Measurements from ENCODE around the gene PRPF40A. TPM values are rescaled to one million over a fixed set of nuclear protein-coding genes. Genes with fewer than 3 reads are reported as not detected.

PRPF40A gene
- total and polyA plus RNA-seq, 8 donors = 8.7 to 44.7 (median 26.1) TPM

DNA sequence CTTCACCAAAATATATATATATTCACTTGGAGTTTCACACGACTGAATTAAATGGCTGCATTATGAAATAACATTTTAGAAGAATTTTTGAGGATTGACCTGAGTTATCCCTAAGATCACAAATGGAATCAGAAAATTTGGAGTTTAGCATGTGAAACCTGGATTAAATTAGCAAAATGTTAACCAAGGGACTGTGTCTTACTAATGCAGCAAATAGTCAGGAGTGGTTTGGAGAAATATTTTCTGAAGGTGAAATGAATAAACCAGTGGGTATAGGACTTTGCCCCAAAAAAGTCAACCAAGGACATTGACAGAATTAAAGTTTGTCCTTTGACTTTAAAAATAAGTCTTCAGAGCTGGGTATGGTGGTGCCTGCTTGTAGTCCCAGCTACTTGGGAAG is 111.2 kb downstream of the PRPF40A start:
- Histone ChIP-seq H3K27ac (no peak overlapping the region), H3K4me1 (no peaks in the 10 kb centered on the region), H3K27me3 (no peaks in the 10 kb centered on the region), H3K9me3 (no peaks in the 10 kb centered on the region), H3K36me3 (no peaks in the 10 kb centered on the region), H3K4me3 (no peak overlapping the region)
- 92 to 93% methylated on average over 1 of the region's 1 CpG for WGBS, 2 donors
- FAIRE-seq (no peak), DNase-seq (no peak), ATAC-seq (no peak)
- TF ChIP-seq, protein P1, sequence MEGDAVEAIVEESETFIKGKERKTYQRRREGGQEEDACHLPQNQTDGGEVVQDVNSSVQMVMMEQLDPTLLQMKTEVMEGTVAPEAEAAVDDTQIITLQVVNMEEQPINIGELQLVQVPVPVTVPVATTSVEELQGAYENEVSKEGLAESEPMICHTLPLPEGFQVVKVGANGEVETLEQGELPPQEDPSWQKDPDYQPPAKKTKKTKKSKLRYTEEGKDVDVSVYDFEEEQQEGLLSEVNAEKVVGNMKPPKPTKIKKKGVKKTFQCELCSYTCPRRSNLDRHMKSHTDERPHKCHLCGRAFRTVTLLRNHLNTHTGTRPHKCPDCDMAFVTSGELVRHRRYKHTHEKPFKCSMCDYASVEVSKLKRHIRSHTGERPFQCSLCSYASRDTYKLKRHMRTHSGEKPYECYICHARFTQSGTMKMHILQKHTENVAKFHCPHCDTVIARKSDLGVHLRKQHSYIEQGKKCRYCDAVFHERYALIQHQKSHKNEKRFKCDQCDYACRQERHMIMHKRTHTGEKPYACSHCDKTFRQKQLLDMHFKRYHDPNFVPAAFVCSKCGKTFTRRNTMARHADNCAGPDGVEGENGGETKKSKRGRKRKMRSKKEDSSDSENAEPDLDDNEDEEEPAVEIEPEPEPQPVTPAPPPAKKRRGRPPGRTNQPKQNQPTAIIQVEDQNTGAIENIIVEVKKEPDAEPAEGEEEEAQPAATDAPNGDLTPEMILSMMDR (IDR thresholded peaks at IDR 0.05) = no peak
- intact Hi-C loops (cut with DNase I) = no loop called here

DNA sequence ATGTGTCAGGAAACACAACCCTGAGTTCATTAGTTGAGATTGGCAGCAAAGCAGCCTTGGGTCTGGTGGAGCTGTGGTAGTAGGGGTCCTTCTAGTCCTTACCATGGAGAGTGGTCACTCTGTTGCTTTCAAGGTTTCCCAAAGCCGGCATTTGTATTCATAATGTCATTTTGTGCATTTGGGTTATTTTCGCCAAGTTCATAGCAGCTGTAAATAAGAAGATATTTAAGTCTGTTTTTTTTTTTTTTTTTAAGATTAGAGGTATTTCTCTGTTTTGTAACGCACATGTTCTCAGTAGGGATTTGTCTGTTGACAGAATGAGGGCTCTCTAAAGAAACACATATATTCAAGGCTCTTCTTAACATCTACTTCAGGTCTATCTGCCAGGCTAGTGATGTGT is 114.1 kb downstream of the PRPF40A start:
- Histone ChIP-seq H3K27me3 (no peaks in the 10 kb centered on the region), H3K4me3 (no peak overlapping the region), H3K36me3 (no peaks in the 10 kb centered on the region), H3K4me1 (no peaks in the 10 kb centered on the region), H3K9me3 (no peaks in the 10 kb centered on the region), H3K27ac (no peak overlapping the region)
- intact Hi-C loops (cut with DNase I) = no loop called here
- 95 to 96% methylated on average over 3 of the region's 3 CpGs for WGBS, 2 donors
- ATAC-seq = no peak
- TF ChIP-seq, protein P1 (IDR thresholded peaks at IDR 0.05) = no peak
- FAIRE-seq = no peak
- no peak for DNase-seq

DNA sequence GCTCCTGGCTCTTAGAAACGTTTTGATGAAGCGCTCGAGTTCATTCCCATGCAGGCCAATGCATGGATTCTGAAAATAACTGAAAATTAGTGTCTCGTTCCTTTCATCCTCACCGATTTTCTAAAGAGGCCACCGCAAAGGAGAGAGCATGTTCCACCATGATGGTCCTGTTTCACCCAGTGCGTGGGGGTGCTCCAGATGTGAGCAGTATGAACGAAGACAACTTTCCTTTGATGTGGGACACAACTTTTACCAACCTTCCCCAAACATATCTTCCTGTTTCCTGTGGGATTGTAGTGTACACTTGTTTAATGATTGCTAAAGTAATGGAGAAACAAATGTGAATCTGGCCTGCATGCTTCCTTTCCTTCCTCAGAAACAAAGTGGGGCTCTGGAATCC is 114.5 kb downstream of the PRPF40A start:
- Histone ChIP-seq H3K36me3 (no peaks in the 10 kb centered on the region), H3K27ac (no peak overlapping the region), H3K9me3 (no peaks in the 10 kb centered on the region), H3K4me1 (no peaks in the 10 kb centered on the region), H3K4me3 (no peak overlapping the region), H3K27me3 (no peaks in the 10 kb centered on the region)
- WGBS, 2 donors = 86 to 90% methylated on average over 8 of the region's 8 CpGs
- ATAC-seq (no peak), DNase-seq (no peak), FAIRE-seq (no peak)
- intact Hi-C loops (cut with DNase I) = no loop called here
- TF ChIP-seq, protein P1 (IDR thresholded peaks at IDR 0.05) = no peak

Other genes with a start within 250 kb of the PRPF40A start
- 1 to 10 TPM; 2.1 to 7.9 (median 3.5) TPM for gene ARL6IP6, start 1.2 kb upstream of the PRPF40A start, total RNA-seq
- 1 to 10 TPM; 2.4 to 6.7 TPM for gene ARL6IP6, start 1.2 kb upstream of the PRPF40A start, polyA plus RNA-seq